ENCODE results near the gene NAT9. TPM values are rescaled to one million over a fixed set of nuclear protein-coding genes. Genes with fewer than 3 reads are reported as not detected.
A peak's percentile ranks its signal among the peaks of the same experiment; 100 is the strongest.

NAT9 gene
- total RNA-seq, 1 donor from 2014 or later: 48.9 TPM

DNA sequence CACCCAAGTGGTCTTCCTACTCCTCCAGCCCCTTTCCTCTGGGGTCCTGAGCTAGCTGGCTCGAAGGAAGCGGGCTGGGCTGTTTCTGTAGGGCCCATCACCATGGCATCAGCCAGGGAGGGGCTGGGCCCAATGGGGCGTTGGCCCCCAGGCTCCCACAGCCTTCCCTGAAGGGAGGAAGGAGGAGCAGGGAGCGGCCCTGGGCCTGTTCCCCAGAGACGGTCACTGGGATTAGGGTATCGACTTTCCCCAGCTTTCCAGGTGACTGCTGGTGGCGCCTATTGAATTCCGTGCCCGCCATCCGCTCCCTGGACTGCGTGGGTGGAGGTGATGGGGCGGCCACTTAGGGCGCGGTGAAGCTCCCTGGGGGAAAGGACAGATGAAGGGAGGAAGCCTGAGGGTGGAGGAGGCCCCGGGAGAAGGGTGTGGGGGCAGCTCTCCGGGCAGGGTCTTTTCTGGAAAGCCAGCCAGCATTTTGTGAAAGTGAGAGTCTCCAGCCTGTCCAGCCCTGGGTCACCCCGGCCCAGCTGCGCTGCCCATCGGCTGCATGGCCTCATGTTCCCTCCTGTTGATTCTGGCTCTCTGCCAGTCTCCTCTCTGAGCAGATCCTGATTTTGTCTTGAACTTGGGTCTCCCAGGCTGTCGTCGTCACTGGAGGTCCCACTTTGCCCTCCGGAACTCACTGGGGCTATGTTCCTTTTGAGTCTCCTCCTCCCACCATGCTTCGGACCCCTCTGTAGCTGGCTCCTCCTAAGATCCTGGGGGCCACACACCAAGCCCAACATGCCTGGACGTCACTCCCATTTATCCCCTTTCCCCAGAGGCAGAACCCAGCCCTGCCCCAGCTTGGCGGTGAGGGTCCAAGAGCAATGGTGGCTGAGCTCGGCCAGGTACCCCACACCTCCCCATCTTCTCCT is 18.0 kb downstream of the NAT9 start:
- peak overlapping the region; percentile 96 for H3K27ac Mint-ChIP-seq (ENCODE audit: unreplicated experiment)
- TF ChIP-seq, protein P1, sequence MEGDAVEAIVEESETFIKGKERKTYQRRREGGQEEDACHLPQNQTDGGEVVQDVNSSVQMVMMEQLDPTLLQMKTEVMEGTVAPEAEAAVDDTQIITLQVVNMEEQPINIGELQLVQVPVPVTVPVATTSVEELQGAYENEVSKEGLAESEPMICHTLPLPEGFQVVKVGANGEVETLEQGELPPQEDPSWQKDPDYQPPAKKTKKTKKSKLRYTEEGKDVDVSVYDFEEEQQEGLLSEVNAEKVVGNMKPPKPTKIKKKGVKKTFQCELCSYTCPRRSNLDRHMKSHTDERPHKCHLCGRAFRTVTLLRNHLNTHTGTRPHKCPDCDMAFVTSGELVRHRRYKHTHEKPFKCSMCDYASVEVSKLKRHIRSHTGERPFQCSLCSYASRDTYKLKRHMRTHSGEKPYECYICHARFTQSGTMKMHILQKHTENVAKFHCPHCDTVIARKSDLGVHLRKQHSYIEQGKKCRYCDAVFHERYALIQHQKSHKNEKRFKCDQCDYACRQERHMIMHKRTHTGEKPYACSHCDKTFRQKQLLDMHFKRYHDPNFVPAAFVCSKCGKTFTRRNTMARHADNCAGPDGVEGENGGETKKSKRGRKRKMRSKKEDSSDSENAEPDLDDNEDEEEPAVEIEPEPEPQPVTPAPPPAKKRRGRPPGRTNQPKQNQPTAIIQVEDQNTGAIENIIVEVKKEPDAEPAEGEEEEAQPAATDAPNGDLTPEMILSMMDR (IDR thresholded peaks at IDR 0.05): no peak
- H3K9me3 Mint-ChIP-seq (ENCODE audit: low read depth): no peaks in the 10 kb centered on the region
- peak overlapping the region; percentile 65 for H3K4me3 Mint-ChIP-seq (ENCODE audit: unreplicated experiment)
- H3K36me3 Mint-ChIP-seq (ENCODE audit: low read depth): no peaks in the 10 kb centered on the region
- no peaks in the 10 kb centered on the region for H3K27me3 Mint-ChIP-seq (ENCODE audit: low read depth)
- peaks cover 77% of the 10 kb centered on the region for H3K4me1 Mint-ChIP-seq (ENCODE audit: low read depth)
- DNase-seq (ENCODE audit: low spot score): peak; percentile 75

DNA sequence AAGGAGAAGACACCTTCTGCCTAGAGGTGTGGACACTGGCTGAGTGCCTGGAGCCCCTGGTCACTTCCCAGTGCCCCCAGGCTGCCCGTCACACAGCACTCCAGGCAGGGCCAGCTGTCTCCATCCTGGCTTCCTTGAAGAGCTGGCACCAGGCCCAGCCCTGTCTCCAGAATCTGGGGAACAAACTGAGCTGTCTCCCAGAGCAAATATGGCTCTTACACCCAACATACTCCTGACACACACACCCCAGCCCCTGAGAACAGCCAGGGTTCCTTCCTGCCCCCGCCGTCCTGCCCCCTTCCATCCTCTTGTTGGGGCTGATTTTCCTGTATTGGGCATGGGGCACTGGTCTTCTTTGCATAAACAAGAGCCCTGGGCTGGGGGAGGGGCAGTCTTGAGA is 18.6 kb downstream of the NAT9 start:
- H3K4me1 Mint-ChIP-seq (ENCODE audit: low read depth): peaks cover 77% of the 10 kb centered on the region
- no peak for DNase-seq (ENCODE audit: low spot score)
- TF ChIP-seq, protein P1 (IDR thresholded peaks at IDR 0.05): no peak
- H3K9me3 Mint-ChIP-seq (ENCODE audit: low read depth): no peaks in the 10 kb centered on the region
- peak overlapping the region; percentile 65 for H3K4me3 Mint-ChIP-seq (ENCODE audit: unreplicated experiment)
- H3K27ac Mint-ChIP-seq (ENCODE audit: unreplicated experiment): peak overlapping the region; percentile 96
- no peaks in the 10 kb centered on the region for H3K27me3 Mint-ChIP-seq (ENCODE audit: low read depth)
- H3K36me3 Mint-ChIP-seq (ENCODE audit: low read depth): peaks cover 3% of the 10 kb centered on the region

DNA sequence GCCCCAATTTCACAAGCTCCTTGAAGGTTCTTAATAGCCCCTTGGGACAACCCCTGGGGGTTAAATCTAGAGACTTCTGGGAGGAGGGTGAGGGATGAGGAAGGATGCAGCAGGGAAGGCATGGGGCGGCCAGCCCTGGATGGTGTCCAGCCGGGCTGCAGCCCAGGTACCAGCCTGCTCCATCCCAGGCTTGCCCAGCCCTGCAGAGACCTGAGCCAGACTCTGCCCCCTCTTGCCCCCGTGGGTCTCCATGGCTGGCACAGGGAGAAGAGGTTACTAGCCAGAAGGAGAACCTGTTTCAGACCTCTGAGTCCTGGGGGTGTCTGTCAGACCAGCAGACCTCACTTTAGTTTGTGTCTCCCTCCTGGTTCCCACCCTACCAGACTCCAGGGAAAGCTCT is 19.3 kb downstream of the NAT9 start:
- TF ChIP-seq, protein P1 (IDR thresholded peaks at IDR 0.05): no peak
- peaks cover 76% of the 10 kb centered on the region for H3K4me1 Mint-ChIP-seq (ENCODE audit: low read depth)
- H3K27ac Mint-ChIP-seq (ENCODE audit: unreplicated experiment): peak overlapping the region; percentile 96
- H3K4me3 Mint-ChIP-seq (ENCODE audit: unreplicated experiment): no peak overlapping the region
- no peaks in the 10 kb centered on the region for H3K9me3 Mint-ChIP-seq (ENCODE audit: low read depth)
- no peak for DNase-seq (ENCODE audit: low spot score)
- no peaks in the 10 kb centered on the region for H3K27me3 Mint-ChIP-seq (ENCODE audit: low read depth)
- H3K36me3 Mint-ChIP-seq (ENCODE audit: low read depth): peaks cover 3% of the 10 kb centered on the region

DNA sequence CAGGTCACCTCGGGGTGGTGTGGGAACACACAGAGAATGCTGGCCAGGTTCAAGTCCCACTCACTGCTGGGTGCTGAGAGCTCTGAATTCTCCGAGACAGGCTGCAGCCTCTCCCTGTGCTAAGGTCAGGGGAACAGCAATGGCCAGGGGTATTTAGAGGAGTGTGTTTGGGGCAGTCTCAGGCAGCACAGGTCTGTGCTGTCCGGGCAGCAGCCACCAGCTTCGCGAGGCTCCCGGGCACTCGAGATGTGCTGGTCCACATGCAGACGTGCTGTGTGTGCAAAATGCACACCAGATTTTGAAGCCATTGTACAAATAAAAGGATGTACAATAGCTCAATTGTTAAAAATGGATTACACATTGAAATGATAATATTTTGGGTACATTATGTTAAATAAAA is 20.6 kb downstream of the NAT9 start:
- Mint-ChIP-seq H3K27me3 (ENCODE audit: low read depth) (no peaks in the 10 kb centered on the region), H3K36me3 (ENCODE audit: low read depth) (peaks cover 3% of the 10 kb centered on the region), H3K4me3 (ENCODE audit: unreplicated experiment) (no peak overlapping the region), H3K4me1 (ENCODE audit: low read depth) (peaks cover 76% of the 10 kb centered on the region), H3K27ac (ENCODE audit: unreplicated experiment) (no peak overlapping the region), H3K9me3 (ENCODE audit: low read depth) (no peaks in the 10 kb centered on the region)
- DNase-seq (ENCODE audit: low spot score): no peak
- TF ChIP-seq, protein P1 (IDR thresholded peaks at IDR 0.05): no peak

DNA sequence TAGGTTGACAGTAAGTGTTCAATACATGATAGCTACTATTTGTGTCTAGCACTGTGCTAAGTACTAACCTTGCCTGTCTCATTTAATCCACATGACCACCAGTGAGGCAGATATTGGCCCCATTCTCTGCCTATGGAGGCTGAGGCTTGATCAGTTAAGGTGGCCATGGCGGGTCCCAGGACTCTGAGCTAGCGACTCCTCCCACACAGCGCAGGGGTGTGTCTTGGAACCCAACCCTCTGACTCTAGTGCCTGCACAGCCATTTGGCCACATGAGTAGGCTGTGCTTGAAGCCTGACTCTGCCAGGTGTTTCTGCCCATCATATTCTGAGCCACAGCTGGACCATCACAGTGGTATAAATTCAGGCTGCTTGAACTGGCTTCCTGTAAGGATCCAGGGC is 21.3 kb downstream of the NAT9 start:
- TF ChIP-seq, protein P1 (IDR thresholded peaks at IDR 0.05): no peak
- Mint-ChIP-seq H3K9me3 (ENCODE audit: low read depth) (no peaks in the 10 kb centered on the region), H3K36me3 (ENCODE audit: low read depth) (peaks cover 3% of the 10 kb centered on the region), H3K27ac (ENCODE audit: unreplicated experiment) (no peak overlapping the region), H3K4me1 (ENCODE audit: low read depth) (peaks cover 76% of the 10 kb centered on the region), H3K4me3 (ENCODE audit: unreplicated experiment) (no peak overlapping the region), H3K27me3 (ENCODE audit: low read depth) (no peaks in the 10 kb centered on the region)
- no peak for DNase-seq (ENCODE audit: low spot score)

All from chondrocyte (in vitro differentiated cells).